HepG2 (cell line): ENCODE results near the gene MTUS2.

Experiments
- ARID2 ChIP-seq: sonication (generic); formaldehyde crosslinking; IDR thresholded peaks from 2 replicates; pipeline ENCODE4 v1.8.1; 2022; ENCODE audit warnings: mild to moderate bottlenecking, missing genetic modification reagents, borderline replicate concordance
- ATF2 ChIP-seq: sonication (generic); formaldehyde crosslinking; IDR thresholded peaks from 2 replicates; pipeline ENCODE4 v1.4.0; 2020; ENCODE audit warnings: missing genetic modification reagents
- CTCF ChIP-seq: sonication (generic); formaldehyde crosslinking; IDR thresholded peaks from 2 replicates; pipeline ENCODE4 v1.5.0; 2020; ENCODE audit warnings: mild to moderate bottlenecking, missing genetic modification reagents, moderate library complexity
- EZH2 ChIP-seq: conservative IDR thresholded peaks from 2 replicates; pipeline ENCODE4 v1.6.1; 2012; ENCODE audit warnings: mild to moderate bottlenecking, low read depth, low read length, moderate library complexity
- GATAD2A ChIP-seq: IDR thresholded peaks from 2 replicates; pipeline ENCODE4 v1.6.1; 2016
- KDM5A ChIP-seq: fragments of 200-600 bp; sonication (generic); IDR thresholded peaks from 2 replicates; pipeline ENCODE4 v1.7.0; 2018; ENCODE audit warnings: antibody characterized with exemption, mild to moderate bottlenecking, low read length, borderline replicate concordance
- MAZ ChIP-seq, 2 experiments: sonication (generic) in 1 of 2; formaldehyde crosslinking in 1 of 2; IDR thresholded peaks; 2 replicates each; pipeline versions ENCODE4 v1.5.0 to v1.6.1; 2012 to 2020; ENCODE audit warnings: low read depth in 2 of 2, mild to moderate bottlenecking in 2 of 2, borderline replicate concordance in 1 of 2, improper control_type of control experiment in 1 of 2, low read length in 1 of 2, missing genetic modification reagents in 1 of 2, moderate library complexity in 1 of 2
- SP1 ChIP-seq, 2 experiments: fragments of 450-650 bp in 1 of 2; sonication (generic) in 1 of 2; formaldehyde crosslinking in 1 of 2; IDR thresholded peaks; 2 replicates each; pipeline versions ENCODE4 v1.4.0 to v1.6.1; 2016 to 2020; ENCODE audit warnings: missing genetic modification reagents in 1 of 2
- ZNF468 ChIP-seq: sonication (generic); formaldehyde crosslinking; IDR thresholded peaks from 2 replicates; pipeline ENCODE4 v1.8.0; 2022; ENCODE audit warnings: mild to moderate bottlenecking, moderate library complexity, missing genetic modification reagents
- ZNF546 ChIP-seq: sonication (generic); formaldehyde crosslinking; conservative IDR thresholded peaks from 2 replicates; pipeline ENCODE4 v1.8.1; 2023; ENCODE audit warnings: mild to moderate bottlenecking, missing genetic modification reagents

GRCh38 chr13:29266261-29266660 is 446.1 kb downstream of the MTUS2 start:
- TF ChIP-seq CTCF (CRISPR knock-in tag) = no peak
- TF ChIP-seq MAZ (IDR thresholded peaks at IDR 0.05; ENCODE audit: borderline replicate concordance, low read depth, low read length) = no peak
- no peak for TF ChIP-seq MAZ (CRISPR knock-in tag; IDR thresholded peaks at IDR 0.05; ENCODE audit: low read depth)
- TF ChIP-seq ZNF468 = no peak
- no peak for TF ChIP-seq ZNF546 (CRISPR knock-in tag)
- TF ChIP-seq KDM5A = no peak
- TF ChIP-seq GATAD2A = no peak
- TF ChIP-seq ARID2 (CRISPR knock-in tag) = no peak
- no peak for TF ChIP-seq SP1 (IDR thresholded peaks at IDR 0.05)
- no peak for TF ChIP-seq SP1 (CRISPR knock-in tag; IDR thresholded peaks at IDR 0.05)
- TF ChIP-seq EZH2 = no peak
- no peak for TF ChIP-seq ATF2
